H1 (cell line): ENCODE measurements around the gene INPP5E. TPM values are rescaled to one million over a fixed set of nuclear protein-coding genes. Genes with fewer than 3 reads are reported as not detected.

Experiments
- PHF8 ChIP-seq: fragments of 200-600 bp; sonication (generic); conservative IDR thresholded peaks from 2 replicates; pipeline ENCODE4 v1.7.1; 2012; ENCODE audit warnings: low read depth, mild to moderate bottlenecking, inconsistent platforms, low read length, moderate library complexity
- TAF1 ChIP-seq: IDR thresholded peaks from 2 replicates; pipeline ENCODE4 v1.6.1; 2011; ENCODE audit warnings: mild to moderate bottlenecking, low read depth, low read length
- TAF7 ChIP-seq: optimal IDR thresholded peaks from 2 replicates; pipeline ENCODE3; 2011; ENCODE audit warnings: low read depth, mild to moderate bottlenecking, inconsistent platforms, low read length, moderate library complexity, borderline replicate concordance
- TBP ChIP-seq: IDR thresholded peaks from 2 replicates; pipeline ENCODE4 v1.6.1; 2011; ENCODE audit warnings: low read depth, low read length, improper control_type of control experiment
- TCF12 ChIP-seq: IDR thresholded peaks from 2 replicates; pipeline ENCODE4 v1.6.1; 2011; ENCODE audit warnings: low read depth, mild to moderate bottlenecking, low read length
- polyA plus RNA-seq, 7 experiments: library from polyadenylated mRNA; depleted of rRNA in 3 of 7; stranded (reverse) in 5 of 7; unstranded in 2 of 7; fragments of >200 nt in 5 of 7; fragments of 200-250 nt in 2 of 7; gene quantifications; 1 replicate in 5 of 7; 2 replicates in 1 of 7; 4 replicates in 1 of 7; pipeline versions ENCODE4 v1.2.1 to v1.2.3, GENCODE V29; 2011 to 2013; ENCODE audit warnings: missing spikeins in 2 of 7, mixed read lengths in 2 of 7
- total RNA-seq: library from RNA; stranded (reverse); fragmentation: NEBNext Ultra II Directional; extraction: Animal tissue kit (Norgen Biotek cat#: 25700); gene quantifications from 2 replicates; pipeline ENCODE4 v1.2.1, GENCODE V29; 2021
- TF ChIP-seq, protein P1 (sequence below): IDR thresholded peaks from 2 replicates; pipeline ENCODE4 v1.6.1; 2012; ENCODE audit warnings: low read length, inconsistent platforms

INPP5E gene
- total and polyA plus RNA-seq, 2 of the 8 experiments (the other 6 are each of a cell fraction or from before 2014, with no cell fraction given): 8.7 to 11.3 TPM

DNA sequence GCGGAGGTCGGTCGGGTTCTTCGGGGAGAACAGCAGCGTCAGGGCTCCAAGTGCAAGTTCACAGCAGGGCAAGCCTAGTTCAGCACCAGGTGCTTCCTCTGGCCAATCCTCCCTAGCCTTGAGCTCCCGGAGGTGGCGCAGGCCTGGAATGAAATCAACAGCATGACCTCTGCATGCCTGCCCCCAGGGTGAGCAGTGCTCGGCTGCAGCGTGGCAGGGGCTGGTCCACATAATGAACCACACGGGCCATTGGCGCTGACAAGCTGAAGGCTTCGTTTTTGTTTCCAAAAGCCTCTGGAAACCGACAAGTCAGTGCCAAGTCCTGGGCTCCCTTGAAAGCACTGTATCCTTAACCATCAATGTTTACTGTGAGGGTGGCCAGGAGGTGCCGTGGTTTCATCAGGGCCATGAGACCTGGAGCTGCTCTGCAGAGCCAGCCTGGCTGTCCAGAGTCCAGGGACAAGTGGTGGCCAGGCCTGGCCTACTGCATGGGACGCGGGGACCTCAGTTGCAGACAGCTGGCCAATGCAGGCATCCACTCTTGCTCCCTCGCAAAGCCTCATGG is 2.1 kb upstream of the INPP5E start (continued):
- TF ChIP-seq PHF8: no peak
- TF ChIP-seq TAF7: no peak
- TF ChIP-seq TCF12: no peak
- TF ChIP-seq TBP: no peak
- TF ChIP-seq, protein P1, sequence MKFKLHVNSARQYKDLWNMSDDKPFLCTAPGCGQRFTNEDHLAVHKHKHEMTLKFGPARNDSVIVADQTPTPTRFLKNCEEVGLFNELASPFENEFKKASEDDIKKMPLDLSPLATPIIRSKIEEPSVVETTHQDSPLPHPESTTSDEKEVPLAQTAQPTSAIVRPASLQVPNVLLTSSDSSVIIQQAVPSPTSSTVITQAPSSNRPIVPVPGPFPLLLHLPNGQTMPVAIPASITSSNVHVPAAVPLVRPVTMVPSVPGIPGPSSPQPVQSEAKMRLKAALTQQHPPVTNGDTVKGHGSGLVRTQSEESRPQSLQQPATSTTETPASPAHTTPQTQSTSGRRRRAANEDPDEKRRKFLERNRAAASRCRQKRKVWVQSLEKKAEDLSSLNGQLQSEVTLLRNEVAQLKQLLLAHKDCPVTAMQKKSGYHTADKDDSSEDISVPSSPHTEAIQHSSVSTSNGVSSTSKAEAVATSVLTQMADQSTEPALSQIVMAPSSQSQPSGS: no peak
- no peak for TF ChIP-seq TAF1
